ENCODE measurements around the gene POLD1. TPM values are rescaled to one million over a fixed set of nuclear protein-coding genes. Genes with fewer than 3 reads are reported as not detected.

Gene POLD1
- total RNA-seq, 4 donors from 2014 or later, result 4.1 to 15.6 (median 10.9) TPM

- no peak for TF ChIP-seq CTCF (IDR thresholded peaks at IDR 0.05; ENCODE audit: low read depth)
Measured at GRCh38 chr19:50406156-50406820, 22.1 kb downstream of the POLD1 start.

- TF ChIP-seq CTCF (IDR thresholded peaks at IDR 0.05; ENCODE audit: low read depth), result no peak
Measured at GRCh38 chr19:50406829-50407228, 22.7 kb downstream of the POLD1 start.

GRCh38 chr19:50409347-50409746 lies 25.2 kb downstream of the POLD1 start:
- TF ChIP-seq CTCF (IDR thresholded peaks at IDR 0.05; ENCODE audit: low read depth), result no peak

DNA sequence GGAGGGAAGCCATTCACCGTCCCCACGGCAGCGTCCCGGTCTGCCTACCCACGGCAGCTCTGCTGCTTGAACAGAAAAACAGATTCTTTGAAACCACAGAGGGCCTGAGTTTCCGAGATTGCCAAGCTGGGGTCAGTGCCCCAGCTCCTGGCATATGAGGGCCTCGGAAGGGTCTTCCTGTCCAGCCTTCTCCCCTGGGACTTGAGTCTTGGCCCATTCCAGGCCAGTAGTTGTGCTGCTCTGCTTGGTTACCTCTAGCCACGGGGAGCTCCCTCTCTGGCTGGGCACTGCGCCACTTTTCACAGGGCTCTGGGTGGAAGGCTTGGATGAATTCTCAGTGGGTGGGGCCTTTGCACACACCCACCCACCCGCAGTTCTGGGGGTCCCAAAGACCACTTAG lies 26.0 kb downstream of the POLD1 start:
- no peak for TF ChIP-seq CTCF (IDR thresholded peaks at IDR 0.05; ENCODE audit: low read depth)

GRCh38 chr19:50412419-50412818 lies 28.3 kb downstream of the POLD1 start:
- no peak for TF ChIP-seq CTCF (IDR thresholded peaks at IDR 0.05; ENCODE audit: low read depth)

- no peak for TF ChIP-seq CTCF (IDR thresholded peaks at IDR 0.05; ENCODE audit: low read depth)
Measured at GRCh38 chr19:50413096-50413495, 28.9 kb downstream of the POLD1 start.

GRCh38 chr19:50413531-50413930 lies 29.4 kb downstream of the POLD1 start:
- TF ChIP-seq CTCF (IDR thresholded peaks at IDR 0.05; ENCODE audit: low read depth), result no peak
